KMS-11 (cell line): Measurements from ENCODE around the gene SLC25A13.

ENCODE experiments used
- H2AFZ ChIP-seq: fragments of 200-600 bp; sonication (generic); 2 replicates; pipeline ENCODE4 v1.6.1; 2016; ENCODE audit warnings: antibody characterized with exemption, mixed run types, low read depth
- H3K27ac ChIP-seq: fragments of 200-600 bp; sonication (generic); 2 replicates; pipeline ENCODE4 v1.6.1; 2016; ENCODE audit warnings: mild to moderate bottlenecking, mixed run types
- H3K27me3 ChIP-seq: fragments of 200-600 bp; sonication (generic); 2 replicates; pipeline ENCODE4 v1.6.1; 2017; ENCODE audit warnings: mild to moderate bottlenecking, low read depth, mixed run types, moderate library complexity; ENCODE audit not compliant: insufficient read depth
- H3K36me3 ChIP-seq: fragments of 200-600 bp; sonication (generic); 2 replicates; pipeline ENCODE4 v1.6.1; 2017; ENCODE audit warnings: mild to moderate bottlenecking, mixed run types; ENCODE audit not compliant: insufficient read depth
- H3K4me1 ChIP-seq: fragments of 200-600 bp; sonication (generic); 2 replicates; pipeline ENCODE4 v1.6.1; 2016; ENCODE audit warnings: mild to moderate bottlenecking, low read depth, mixed run types; ENCODE audit not compliant: poor library complexity, severe bottlenecking
- H3K4me2 ChIP-seq: fragments of 200-600 bp; sonication (generic); 2 replicates; pipeline ENCODE4 v1.7.0; 2016; ENCODE audit warnings: mild to moderate bottlenecking, mixed run types
- H3K4me3 ChIP-seq: fragments of 200-600 bp; sonication (generic); IDR thresholded peaks from 2 replicates; pipeline ENCODE4 v1.6.1; 2017; ENCODE audit warnings: low read depth, low read length, mixed read lengths; ENCODE audit not compliant: insufficient read depth
- H3K79me2 ChIP-seq: fragments of 200-600 bp; sonication (generic); 2 replicates; pipeline ENCODE4 v1.6.1; 2016; ENCODE audit warnings: low read depth, mixed run types; ENCODE audit not compliant: insufficient read depth
- H3K9ac ChIP-seq: fragments of 200-600 bp; sonication (generic); 2 replicates; pipeline ENCODE4 v1.6.1; 2016; ENCODE audit warnings: mild to moderate bottlenecking, mixed run types
- H4K20me1 ChIP-seq: fragments of 200-600 bp; sonication (generic); 2 replicates; pipeline ENCODE4 v1.6.1; 2016; ENCODE audit warnings: mild to moderate bottlenecking, mixed run types; ENCODE audit not compliant: insufficient read depth
- TF ChIP-seq, protein P1 (sequence below): fragments of 200-600 bp; sonication (generic); conservative IDR thresholded peaks from 2 replicates; pipeline ENCODE4 v1.6.1; 2017; ENCODE audit warnings: low read depth, mild to moderate bottlenecking, antibody characterized with exemption, low read length, moderate library complexity, mixed read lengths

The SLC25A13 gene

DNA sequence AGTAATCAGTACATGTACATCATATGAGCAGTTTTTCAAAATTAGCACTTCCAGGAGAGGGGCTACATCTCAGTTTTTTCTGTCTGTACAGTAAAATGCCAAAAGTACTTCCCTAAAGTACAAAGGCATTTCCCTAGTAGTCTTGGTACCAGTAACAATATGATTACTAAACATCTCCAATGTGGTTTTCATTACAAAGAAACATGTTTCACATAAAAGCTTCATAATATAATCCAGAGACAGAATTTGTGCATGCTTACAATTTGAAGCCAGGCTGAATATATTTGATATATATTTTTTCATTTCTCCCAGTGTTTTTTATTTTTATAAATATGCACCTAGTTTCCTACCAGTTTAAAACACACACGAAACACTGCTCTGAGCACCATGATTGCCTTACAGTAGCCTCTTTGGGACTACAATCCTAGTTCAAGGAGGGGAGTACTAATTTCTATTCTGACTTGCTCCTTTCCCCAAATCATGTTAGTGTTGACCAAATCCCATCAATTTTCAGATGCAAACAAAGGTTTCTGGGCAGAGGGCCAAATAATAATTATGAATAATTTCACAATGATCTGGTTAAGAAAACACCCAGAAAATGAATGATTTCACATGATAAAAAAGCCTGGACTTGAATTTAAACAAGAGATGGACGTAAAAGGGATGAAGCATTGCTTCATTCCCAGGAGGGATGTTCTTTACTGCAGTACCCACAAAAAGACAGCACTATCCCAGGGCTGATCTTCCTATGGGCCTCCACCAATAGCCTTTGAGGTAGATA is 201.3 kb downstream of the SLC25A13 start:
- H3K27me3 ChIP-seq = no peaks in the 10 kb centered on the region
- no peak overlapping the region for H3K27ac ChIP-seq
- H3K4me1 ChIP-seq = no peaks in the 10 kb centered on the region
- no peak overlapping the region for H3K4me3 ChIP-seq
- no peaks in the 10 kb centered on the region for H3K36me3 ChIP-seq
- H3K79me2 ChIP-seq = no peaks in the 10 kb centered on the region
- TF ChIP-seq, protein P1, sequence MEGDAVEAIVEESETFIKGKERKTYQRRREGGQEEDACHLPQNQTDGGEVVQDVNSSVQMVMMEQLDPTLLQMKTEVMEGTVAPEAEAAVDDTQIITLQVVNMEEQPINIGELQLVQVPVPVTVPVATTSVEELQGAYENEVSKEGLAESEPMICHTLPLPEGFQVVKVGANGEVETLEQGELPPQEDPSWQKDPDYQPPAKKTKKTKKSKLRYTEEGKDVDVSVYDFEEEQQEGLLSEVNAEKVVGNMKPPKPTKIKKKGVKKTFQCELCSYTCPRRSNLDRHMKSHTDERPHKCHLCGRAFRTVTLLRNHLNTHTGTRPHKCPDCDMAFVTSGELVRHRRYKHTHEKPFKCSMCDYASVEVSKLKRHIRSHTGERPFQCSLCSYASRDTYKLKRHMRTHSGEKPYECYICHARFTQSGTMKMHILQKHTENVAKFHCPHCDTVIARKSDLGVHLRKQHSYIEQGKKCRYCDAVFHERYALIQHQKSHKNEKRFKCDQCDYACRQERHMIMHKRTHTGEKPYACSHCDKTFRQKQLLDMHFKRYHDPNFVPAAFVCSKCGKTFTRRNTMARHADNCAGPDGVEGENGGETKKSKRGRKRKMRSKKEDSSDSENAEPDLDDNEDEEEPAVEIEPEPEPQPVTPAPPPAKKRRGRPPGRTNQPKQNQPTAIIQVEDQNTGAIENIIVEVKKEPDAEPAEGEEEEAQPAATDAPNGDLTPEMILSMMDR = no peak
- no peaks in the 10 kb centered on the region for H4K20me1 ChIP-seq
- H2AFZ ChIP-seq = no peak overlapping the region
- H3K9ac ChIP-seq = no peak overlapping the region
- no peak overlapping the region for H3K4me2 ChIP-seq

DNA sequence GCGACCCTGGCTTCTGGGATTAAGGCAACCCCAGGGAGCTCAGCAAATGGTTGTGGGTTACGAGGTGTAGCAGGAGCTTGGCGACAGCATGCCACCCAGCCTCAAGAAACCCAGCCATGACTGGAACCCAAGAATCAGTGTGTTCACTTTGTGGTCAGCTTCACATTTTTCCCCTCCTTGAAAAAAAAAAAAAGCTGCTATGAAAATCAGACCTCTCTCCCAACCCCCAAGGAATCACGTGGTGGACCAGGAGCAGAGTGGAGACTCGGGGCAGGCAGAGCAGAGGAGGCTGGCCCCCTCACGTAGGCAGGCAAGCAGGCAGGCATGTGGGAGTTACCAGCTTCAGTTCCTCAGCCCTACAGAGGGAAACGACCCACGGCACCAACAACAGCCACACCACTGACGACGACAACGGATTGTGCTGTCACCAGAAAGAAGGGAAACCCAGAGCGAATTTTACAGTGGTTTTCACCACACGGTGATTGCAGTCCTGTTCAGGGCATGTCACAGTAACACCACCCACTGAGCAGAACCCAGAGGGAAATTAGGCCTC is 203.4 kb downstream of the SLC25A13 start:
- H3K4me1 ChIP-seq = no peaks in the 10 kb centered on the region
- H4K20me1 ChIP-seq = no peaks in the 10 kb centered on the region
- no peak overlapping the region for H2AFZ ChIP-seq

DNA sequence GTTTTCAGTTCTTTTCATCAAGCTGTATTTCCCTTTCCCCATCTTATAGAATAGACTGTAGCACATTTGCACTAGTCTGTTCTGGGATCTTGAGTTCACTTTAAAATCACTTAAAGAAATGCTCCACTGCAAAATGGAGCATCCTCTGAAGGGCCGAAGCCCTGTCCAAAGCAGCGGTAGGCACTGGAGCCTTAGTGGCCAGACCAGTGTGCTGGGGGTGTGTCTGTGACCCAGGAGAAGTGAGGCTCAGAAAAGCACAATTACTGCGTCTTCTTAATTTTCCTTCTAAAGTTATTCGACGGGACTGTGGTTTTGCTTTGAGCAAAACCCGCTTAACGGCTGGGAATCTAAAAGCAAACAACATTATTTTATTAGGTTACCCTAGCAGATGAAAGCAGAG is 205.7 kb downstream of the SLC25A13 start:
- Histone ChIP-seq H3K4me1 (no peaks in the 10 kb centered on the region), H3K4me2 (no peak overlapping the region), H3K27me3 (no peaks in the 10 kb centered on the region), H3K27ac (no peak overlapping the region), H4K20me1 (no peaks in the 10 kb centered on the region), H3K9ac (no peak overlapping the region), H2AFZ (no peak overlapping the region), H3K4me3 (no peak overlapping the region), H3K79me2 (no peaks in the 10 kb centered on the region), H3K36me3 (no peaks in the 10 kb centered on the region)
- TF ChIP-seq, protein P1 = no peak

More for the DNA sequence above, 203.4 kb downstream of the SLC25A13 start:
- no peaks in the 10 kb centered on the region for H3K27me3 ChIP-seq
- no peak overlapping the region for H3K4me2 ChIP-seq
- H3K36me3 ChIP-seq = no peaks in the 10 kb centered on the region
- H3K4me3 ChIP-seq = no peak overlapping the region
- H3K27ac ChIP-seq = no peak overlapping the region
- no peaks in the 10 kb centered on the region for H3K79me2 ChIP-seq
- no peak overlapping the region for H3K9ac ChIP-seq
- TF ChIP-seq, protein P1 = no peak

DNA sequence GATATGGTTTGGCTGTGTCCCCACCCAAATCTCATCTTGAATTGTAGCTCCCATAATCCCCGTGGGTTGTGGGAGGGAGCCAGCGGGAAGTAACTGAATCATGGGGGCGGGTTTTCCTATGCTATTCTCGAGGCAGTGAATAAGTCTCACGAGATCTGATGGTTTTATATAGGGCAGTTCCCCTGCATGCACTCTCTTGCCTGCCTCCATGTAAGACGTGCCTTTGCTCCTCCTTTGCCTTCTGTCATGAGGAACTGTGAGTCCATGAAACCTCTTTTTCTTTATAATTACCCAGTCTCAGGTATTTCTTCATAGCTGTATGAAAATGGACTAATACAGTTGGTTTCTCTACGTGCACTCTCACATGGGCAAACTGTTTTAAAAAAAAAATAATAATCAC is 207.7 kb downstream of the SLC25A13 start:
- Histone ChIP-seq H3K4me2 (no peak overlapping the region), H3K79me2 (no peaks in the 10 kb centered on the region), H3K36me3 (no peaks in the 10 kb centered on the region), H4K20me1 (no peaks in the 10 kb centered on the region), H2AFZ (no peak overlapping the region), H3K27me3 (no peaks in the 10 kb centered on the region), H3K4me1 (no peaks in the 10 kb centered on the region), H3K4me3 (no peak overlapping the region), H3K27ac (no peak overlapping the region), H3K9ac (no peak overlapping the region)
- TF ChIP-seq, protein P1 = no peak
